ENCODE measurements around the gene ZNF606. TPM values are rescaled to one million over a fixed set of nuclear protein-coding genes. Genes with fewer than 3 reads are reported as not detected.
A peak's percentile ranks its signal among the peaks of the same experiment; 100 is the strongest.

Gene ZNF606
- total RNA-seq, 1 donor from 2014 or later, result 16.6 TPM

- peak; percentile 68 for DNase-seq (ENCODE audit: low read depth)
Measured at GRCh38 chr19:57934820-57935665, 67.6 kb downstream of the ZNF606 start, which contains the start of gene ZNF418. Gene ZNF418, minus strand, starts transcription at chr19:57935402. Its CDS starts 1,580 bp downstream, at chr19:57933822.

- DNase-seq (ENCODE audit: low read depth), result no peak
Measured at GRCh38 chr19:57927587-57927986, 75.0 kb downstream of the ZNF606 start.

Other genes starting within 250 kb of the ZNF606 start
- gene ZNF586, start 233.1 kb downstream of the ZNF606 start, total RNA-seq, result 18.8 and 20.5 TPM in 2 replicates
- 2.0 and 2.5 TPM in 2 replicates for gene ZNF552, start 187.9 kb downstream of the ZNF606 start, total RNA-seq
- 4.8 and 5.7 TPM in 2 replicates for gene ZNF587B, start 172.5 kb downstream of the ZNF606 start, total RNA-seq
- 13.5 and 13.8 TPM in 2 replicates for gene ZNF587, start 153.0 kb downstream of the ZNF606 start, total RNA-seq
- gene ZNF814, start 113.8 kb downstream of the ZNF606 start, total RNA-seq, result 3.1 and 7.2 TPM in 2 replicates
- 8.1 and 10.9 TPM in 2 replicates for gene ZNF417, start 86.2 kb downstream of the ZNF606 start, total RNA-seq
- gene ZNF418, start 67.4 kb downstream of the ZNF606 start, total RNA-seq, result 3.1 and 4.7 TPM in 2 replicates
- 3.1 and 3.9 TPM in 2 replicates for gene ZNF256, start 55.1 kb downstream of the ZNF606 start, total RNA-seq
- gene C19orf18, start 28.3 kb downstream of the ZNF606 start, total RNA-seq, result 0.21 and 0.52 TPM in 2 replicates
- not detected in 2 replicates for gene ZSCAN1, start 31.2 kb upstream of the ZNF606 start, total RNA-seq
- 0.51 and 0.62 TPM in 2 replicates for gene ZNF135, start 56.5 kb upstream of the ZNF606 start, total RNA-seq
- gene ZSCAN18, start 95.4 kb upstream of the ZNF606 start, total RNA-seq, result 85.6 and 96.7 TPM in 2 replicates
- gene ZNF329, start 148.0 kb upstream of the ZNF606 start, total RNA-seq, result 11.2 and 13.2 TPM in 2 replicates
- gene ZNF274, start 180.2 kb upstream of the ZNF606 start, total RNA-seq, result 13.8 and 15.2 TPM in 2 replicates
- 30.2 and 39.2 TPM in 2 replicates for gene ZNF544, start 226.1 kb upstream of the ZNF606 start, total RNA-seq